Skin of body (tissue), 2 donors: Measurements from ENCODE around the gene NDUFAF4. TPM values are rescaled to one million over a fixed set of nuclear protein-coding genes. Genes with fewer than 3 reads are reported as not detected.
A peak's percentile ranks its signal among the peaks of the same experiment; 100 is the strongest.
"Not testable (repeated sequence)": the region's sequence is repeated elsewhere in the genome, so short reads cannot be mapped to it uniquely, and the experiment has no call there.

ENCODE experiments used
- DNase-seq: peaks from one replicate; lab custom pipeline; 2025; lab: John Stamatoyannopoulos, UW
- total RNA-seq: library from RNA; depleted of rRNA; stranded (reverse); fragments of >200 nt; gene quantifications from one replicate; pipeline ENCODE4 v1.2.3, GENCODE V29; 2014

The NDUFAF4 gene
- total RNA-seq, 1 donor from 2014 or later: 10.6 TPM

DNA sequence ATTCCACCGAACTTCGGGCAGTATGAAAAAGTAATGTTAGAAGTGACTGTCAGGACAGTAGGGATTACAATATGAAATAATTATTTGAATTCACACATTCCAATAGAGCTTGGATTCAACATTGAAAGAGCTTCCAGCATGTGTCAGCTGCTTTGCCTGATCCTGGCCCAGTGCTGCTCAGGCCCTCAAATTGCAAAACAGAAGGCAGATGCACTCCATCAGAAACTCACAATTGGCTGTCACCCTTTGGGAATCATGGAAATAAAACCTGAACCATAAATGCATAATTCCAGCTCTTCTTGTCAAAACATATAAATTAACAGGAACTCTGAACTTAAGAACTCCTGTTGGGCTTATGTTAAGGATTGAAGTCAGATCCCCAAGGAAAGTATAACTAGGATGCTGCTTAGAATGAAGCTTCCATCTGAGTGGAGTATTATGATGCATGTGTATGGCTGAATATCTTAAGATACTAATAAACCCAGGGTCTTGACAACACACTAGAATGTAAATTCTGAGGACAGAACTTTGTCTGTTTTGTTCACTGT is 1.8 kb upstream of the NDUFAF4 start:
- no peak for DNase-seq

DNA sequence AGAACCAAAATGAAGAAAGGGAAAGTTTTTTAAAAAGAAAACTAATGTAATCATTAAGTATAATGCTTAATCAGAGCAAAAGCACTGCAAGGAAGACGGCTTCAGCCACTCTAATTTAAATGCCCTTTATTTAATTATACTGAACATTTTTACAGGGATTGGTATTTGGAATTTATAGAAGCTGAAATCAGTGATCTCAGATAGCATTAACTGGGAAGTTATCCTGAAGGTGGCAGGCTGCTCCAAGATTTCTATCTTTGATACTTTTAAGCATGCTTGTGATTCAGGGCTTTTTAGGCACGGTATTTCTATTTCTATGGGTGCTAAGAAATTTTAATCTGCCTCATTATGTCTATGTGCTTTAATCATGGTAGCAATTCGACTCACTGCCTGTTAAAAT is 1.3 kb upstream of the NDUFAF4 start:
- DNase-seq: peak; percentile 46

DNA sequence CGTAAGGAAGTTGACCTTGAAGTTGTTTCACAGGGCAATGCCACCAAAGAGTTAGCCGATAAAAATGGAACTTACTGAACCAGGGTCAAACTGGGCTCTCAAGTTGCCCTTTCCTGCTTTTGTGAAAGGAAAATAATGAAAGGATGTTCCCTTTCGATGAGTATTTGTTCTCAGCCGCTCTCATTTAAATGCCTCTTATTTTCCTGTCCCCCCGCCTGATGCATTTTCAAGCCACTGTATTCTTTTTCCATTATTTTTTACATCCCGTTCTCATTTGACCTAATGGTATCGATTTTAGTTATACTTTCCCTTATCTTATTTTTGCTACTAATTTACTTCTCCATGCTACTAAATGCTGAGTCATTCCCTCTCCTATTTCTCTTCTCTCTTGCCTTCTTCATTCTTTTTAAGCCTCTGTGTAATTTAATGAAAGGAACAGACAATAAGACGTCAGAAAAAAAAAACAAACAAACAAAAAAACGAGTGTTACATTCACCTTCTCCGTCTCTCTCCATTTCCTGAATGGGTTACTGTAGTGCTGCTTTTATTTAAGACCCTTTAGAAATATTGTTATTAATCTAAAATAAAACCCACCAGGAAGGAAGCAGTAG is 655 bp upstream of the NDUFAF4 start:
- peak; percentile 34 for DNase-seq

DNA sequence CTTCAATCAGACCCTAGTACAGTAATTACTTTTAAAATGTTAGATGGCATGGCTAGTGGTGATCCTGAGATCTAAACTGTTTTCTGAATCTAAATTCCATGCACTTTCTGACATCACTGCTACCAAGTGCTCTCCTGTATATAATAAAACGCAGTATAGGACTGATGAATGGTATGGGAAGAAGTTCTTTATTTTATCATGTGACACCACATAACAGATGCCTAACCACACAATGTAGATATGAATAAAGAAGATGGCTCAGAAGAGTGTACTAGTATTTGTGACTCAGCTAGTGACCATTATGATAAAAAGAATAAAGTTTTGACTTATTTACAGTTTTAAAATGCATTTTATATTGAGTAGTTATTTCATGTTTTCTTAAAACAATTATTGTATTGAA is 8.5 kb downstream of the NDUFAF4 start:
- DNase-seq: no peak

DNA sequence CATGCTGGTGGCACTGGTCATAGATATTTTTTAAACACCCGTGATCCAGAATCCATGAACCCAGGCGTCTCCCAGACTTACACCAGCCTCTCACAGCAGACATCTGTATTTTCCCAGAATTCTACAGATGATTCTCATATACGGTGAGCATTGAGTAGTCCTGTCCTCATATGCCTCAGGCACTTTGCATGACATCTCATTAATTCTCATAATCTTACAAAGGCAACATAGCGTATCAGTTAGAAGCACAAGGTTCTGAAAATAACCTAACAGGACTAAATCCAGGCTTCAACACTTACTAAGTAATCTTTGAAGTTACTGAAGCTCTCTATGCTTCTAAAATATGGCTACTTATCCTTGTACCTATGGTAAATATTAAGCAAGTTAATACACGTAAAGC is 8.9 kb downstream of the NDUFAF4 start:
- no peak for DNase-seq

DNA sequence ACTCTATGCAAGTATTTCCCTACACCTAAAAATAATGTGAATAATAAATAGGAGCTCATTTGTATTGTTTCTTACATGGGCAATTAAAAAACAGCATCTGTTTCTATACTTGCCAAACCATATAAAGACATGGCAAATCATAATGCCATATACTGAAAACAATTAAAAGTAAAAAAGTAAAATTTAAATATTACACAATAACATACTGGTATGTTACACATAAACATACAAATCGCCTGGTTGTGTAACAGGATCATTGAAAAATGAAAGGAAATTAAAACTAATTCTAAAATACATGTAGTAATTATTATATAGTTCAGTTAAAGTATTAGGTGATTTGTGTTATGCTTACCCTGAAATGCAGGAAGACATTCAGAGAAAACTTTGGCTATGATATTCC is 11.2 kb downstream of the NDUFAF4 start:
- DNase-seq: no peak

DNA sequence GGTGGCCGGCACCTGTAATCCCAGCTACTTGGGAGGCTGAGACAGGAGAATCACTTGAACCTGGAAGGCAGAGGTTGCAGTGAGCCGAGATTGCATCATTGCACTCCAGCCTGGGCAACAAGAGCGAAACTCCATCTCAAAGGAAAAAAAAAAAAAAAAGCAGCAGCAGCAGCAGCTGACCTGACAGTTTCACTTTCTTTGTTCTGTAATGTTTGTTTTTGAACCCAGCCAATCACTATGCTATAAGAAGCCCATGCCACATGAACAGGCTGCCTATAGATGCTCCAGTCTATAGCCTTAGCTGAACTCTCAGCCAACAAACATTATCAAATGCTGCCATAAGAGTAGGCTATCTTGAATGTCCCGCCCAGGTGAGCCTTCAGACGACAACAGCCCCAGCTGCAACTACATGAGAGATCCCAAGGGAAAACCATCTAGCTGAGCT is 12.5 kb downstream of the NDUFAF4 start:
- DNase-seq: not testable (repeated sequence)

DNA sequence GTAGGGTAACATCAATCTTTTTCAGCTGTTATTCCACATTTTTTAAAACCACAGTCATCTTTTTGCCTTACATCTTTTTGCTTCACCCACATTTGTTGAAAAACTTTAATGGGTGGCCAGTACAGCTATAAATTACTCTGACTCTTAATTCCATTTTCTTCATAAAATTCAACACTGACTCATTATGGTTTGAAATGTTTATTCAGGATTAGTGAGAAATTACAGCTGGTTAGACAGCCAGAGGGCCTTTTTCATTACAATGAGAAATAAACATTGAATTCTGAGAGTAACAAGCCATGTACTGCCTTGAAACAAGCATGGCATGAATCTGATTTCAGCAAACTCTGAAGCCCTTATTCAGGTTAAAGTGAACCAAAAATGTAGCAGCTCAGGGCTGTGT is 19.5 kb downstream of the NDUFAF4 start:
- DNase-seq: no peak

DNA sequence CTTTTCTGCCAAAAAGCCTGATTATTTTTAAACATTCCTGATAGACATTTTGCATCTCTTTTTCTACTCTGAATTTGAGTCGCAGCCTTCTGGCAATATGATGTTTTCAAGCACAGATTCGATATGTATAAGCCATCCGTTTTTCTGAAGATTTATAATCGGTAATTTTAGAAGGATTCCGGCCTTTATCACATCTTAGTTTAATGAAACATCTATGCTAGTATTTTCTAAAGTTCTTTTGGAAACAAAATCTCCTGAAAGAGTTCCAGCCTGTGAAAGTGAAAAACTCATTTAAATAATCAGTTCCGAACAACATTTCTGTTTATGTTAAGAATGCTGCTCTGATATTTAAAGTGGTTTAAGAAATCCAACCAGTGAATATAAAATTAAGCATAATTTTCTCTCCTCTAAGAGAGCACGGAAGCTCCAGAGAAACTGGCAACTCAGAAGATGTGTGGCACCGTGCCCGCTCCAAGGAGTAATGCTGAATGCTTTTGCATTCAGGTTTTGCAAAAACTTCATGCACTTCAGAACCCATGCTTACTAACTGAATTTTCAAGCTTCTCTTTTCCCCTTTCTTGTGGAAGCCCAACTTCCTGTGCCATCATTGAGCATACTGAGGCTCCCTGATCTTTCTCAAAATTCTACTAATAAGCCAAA is 20.7 kb downstream of the NDUFAF4 start:
- no peak for DNase-seq

DNA sequence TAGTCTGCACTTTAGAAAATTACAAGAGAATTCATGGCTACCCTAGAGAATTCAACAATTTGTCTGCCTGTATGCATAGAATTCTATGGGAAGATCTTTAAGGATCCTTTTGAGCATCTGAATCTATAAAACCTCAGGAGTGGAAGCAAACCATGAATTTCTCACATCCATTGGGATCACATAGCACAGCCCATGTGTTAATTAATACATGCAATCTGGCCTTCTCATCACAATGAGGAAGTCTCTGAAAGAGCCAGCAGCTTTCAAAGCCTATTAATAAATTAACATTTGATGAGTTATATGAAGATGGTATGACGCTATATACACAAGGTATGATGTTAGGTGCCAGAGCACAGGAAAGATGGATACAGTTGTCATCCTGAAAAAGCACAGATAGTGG is 24.7 kb downstream of the NDUFAF4 start:
- DNase-seq: no peak

DNA sequence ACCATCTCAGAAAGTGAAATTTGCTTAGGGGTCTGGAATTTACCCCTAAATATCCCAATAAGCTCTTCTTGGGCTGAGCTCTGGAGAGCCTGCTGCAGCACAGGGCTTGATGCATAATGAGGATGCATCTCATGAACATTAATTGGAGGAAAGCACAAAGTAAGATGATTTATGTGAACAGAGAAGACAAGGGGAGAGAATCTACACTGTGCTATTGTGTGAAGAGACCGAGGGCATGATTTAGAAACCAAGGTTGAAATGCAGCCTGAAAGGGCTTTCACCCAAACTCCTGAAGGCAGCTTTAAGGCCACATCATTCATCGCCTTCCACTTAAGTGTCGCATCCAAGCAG is 32.7 kb downstream of the NDUFAF4 start:
- no peak for DNase-seq

DNA sequence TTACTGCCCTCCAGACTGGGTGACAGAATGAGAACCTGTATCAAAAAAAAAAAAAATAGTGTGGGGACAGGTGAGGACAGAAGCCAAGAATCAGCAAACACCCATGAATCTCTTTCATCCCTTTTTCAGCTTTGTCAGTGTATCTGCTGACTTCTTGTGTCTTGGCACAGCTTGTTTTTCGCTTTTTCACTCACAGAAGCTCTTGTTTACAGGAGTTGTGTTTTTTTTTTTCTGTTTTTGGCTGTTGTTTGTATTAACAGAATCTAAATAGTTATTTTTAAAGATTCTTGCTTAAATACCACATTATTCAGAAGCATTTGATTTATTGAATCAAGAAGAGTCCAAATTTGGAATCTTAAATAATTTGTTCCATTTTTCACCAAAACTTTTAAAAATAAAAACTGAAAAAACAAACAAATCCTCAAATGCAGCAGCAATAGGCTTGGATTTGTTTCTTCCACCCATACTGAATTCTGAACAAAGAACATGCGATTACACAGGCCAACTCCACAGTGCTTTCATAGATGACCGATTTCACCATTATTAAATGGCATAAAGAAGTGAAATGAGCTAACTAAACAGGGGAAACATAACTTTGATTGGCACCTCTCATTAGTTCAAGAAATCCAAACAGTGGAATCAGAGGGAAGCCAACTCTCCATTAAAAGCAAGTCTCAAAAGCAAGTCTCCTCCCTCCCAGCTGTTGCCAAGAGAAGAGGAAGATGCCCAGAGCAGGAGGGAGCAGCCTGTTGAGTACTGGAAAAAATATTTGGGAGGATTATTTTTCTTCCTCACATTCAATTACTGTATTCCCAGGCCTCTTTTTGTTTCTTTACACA is 33.3 kb downstream of the NDUFAF4 start:
- DNase-seq: no peak

DNA sequence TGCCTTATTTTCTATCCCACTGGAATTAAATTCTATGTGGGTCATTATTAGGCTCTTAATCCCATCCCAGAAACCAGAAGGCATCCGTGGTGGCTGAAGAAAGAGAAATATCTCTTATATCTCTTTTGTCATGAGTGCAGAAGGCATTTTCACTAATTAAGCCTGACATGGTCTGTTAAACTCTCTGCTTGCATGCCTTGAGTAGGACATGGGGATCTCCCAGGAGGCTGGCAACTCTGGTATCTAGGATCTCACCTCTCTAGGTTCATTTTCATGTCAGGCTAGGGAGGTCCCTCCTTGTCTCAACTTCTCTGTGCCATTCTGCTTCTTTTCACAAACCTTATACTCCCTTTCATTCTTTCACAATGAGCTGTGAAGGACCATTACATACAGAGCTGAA is 35.1 kb downstream of the NDUFAF4 start:
- DNase-seq: no peak

DNA sequence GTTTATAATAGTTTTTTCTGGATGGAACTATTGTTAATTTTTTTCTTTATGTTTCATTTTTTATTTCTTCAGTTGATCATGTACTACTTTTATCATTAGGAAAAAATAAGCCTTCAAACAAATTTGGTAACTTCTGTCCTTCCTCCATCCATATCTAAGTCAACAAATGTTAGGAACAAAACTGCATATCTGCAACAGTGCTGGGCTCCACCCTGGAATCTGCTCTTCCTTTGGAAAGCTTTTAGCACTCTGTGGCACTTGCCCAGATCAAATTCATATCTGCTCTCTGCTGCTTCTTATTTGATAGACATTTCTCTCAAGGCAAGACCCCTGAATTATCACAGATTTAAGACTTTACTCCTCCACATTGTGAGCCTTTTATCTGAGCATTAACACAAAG is 36.1 kb downstream of the NDUFAF4 start:
- no peak for DNase-seq

DNA sequence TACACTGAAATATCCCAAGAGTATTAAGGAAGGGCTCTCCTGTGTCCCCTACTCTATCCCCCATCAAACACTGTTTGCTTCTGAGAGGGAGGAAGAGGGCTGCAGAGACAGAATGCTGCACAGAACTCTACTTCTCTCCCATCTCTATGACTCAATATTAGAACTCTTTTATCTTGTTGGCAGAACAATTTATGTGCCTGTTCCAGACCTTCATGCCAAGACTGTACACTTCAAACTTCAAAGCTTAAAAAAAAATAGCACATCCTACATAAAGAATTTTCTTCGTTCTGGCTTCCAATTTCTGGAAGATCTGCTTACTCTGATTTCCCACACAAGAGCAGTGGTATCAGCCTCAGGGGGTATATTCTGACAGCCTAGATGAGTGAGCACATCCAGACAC is 40.8 kb downstream of the NDUFAF4 start:
- no peak for DNase-seq

DNA sequence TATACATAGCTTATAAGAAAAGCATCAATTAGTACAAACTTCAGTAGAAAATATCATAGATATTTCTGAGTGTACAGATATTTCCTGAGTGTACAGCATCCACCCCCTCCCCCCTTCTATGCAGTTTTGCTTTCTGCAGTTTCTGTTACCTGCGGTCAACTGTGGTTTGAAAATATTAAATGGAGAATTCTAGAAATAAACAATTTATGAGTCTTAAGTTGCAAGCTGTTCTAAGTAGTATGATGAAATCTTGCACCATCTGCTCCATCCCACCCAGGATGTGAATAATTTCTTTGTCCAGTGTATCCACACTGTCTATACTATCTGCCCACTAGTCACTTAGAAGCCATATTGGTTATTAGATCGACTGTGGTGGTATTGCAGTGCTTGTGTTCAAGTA is 44.6 kb downstream of the NDUFAF4 start:
- DNase-seq: no peak

DNA sequence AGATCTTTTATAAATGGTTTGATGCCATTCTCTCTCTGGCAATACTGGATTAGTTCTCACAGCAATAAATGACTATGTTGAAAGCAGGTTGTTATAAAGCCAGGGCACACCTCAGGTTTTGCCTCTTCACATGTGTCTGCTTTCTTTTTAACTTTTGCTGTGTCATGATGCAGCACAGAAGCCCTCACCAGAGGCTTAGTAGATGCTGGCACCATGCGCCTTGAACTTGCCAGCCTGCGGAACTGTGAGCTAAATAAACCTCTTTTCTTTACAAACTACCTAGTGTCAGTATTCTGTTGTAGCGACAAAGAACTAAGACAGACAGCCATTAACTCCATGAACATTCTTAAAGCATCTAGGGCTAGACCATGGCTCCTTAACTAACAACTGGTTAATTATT is 45.1 kb downstream of the NDUFAF4 start:
- no peak for DNase-seq

DNA sequence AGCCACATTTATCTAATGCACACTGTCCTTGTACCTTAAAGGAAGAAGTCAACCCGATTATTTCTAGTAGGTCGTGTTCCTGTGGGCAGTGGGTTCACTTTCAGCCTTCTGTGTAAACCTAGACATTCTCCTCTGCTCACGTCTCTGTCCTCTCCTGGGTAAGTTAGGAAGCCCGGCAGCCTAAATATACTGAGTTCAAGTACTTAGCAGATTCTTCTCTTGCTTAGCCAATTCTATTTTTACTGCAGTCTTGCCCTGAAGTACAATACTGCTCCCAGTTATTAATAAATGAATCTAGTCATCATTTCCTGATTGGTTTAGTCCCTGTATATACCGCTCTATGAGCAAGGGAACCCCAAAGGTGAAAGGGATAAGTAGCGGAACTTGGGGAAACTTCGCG is 45.8 kb downstream of the NDUFAF4 start:
- DNase-seq: no peak

DNA sequence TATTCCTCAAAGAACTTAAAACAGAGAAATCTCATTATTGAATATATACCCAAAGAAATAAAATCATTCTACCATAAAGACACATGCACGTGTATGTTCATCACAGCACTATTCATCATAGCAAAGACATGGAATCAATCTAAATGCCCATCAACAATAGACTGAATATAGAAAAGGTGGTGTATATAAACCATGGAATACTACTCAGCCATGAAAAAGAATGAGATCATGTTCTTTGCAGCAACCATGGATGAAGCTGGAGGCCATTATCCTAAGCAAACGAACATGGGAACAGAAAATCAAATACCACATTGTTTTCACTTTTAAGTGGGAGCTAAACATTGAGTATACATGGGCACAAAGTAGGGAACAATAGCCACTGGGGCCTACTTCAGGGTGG is 48.1 kb downstream of the NDUFAF4 start:
- DNase-seq: no peak

DNA sequence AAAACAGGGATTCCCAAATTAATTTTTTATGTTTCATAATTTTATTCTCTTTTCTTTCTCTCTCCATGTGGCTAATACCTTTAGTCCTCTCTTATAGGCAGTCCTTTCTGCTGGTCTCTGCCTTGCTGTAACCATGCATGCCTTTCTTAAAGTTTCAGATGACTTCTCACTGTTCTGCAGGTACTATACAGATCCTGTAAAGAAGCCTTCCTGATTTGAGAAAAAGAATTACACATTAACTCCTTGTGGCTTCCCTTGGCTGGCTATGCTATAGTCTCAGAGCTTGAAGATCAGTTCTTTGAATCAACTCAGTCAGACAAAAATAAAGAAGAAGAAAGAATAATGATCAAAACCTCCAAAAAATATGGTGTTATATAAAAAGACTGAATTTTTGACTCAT is 53.2 kb downstream of the NDUFAF4 start:
- no peak for DNase-seq

DNA sequence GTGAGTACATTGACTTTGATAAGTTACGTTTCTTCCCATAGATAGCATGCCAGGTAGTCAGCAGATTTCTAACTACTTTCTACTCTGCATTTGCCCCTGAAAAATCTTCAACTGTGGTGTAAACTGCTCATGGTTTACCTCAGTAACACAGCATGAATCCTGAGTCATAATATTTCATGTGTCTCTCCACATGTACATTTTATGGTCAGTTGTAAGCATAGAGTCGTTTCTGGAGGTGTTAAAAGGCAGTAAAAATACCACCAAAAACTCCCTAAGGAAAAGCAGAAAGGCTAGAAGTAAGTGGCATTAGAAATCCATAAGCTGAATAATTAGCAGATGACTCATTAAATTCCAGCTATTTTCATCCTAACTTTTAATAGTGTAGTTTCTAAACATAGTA is 56.3 kb downstream of the NDUFAF4 start:
- no peak for DNase-seq
